ENCODE measurements around the gene KIAA0319L. TPM values are rescaled to one million over a fixed set of nuclear protein-coding genes. Genes with fewer than 3 reads are reported as not detected.
A peak's percentile ranks its signal among the peaks of the same experiment; 100 is the strongest.

KIAA0319L gene
- total and polyA plus RNA-seq, 2 donors, result 18.3 to 60.0 TPM

GRCh38 chr1:35575416-35575958 is 18.3 kb upstream of the KIAA0319L start:
- Histone ChIP-seq H3K36me3 (ENCODE audit: insufficient read depth) (no peaks in the 10 kb centered on the region), H3K27ac (ENCODE audit: low read depth) (no peak overlapping the region), H3K4me3 (ENCODE audit: low read depth, low read length) (no peak overlapping the region), H3K4me1 (ENCODE audit: insufficient read depth) (no peaks in the 10 kb centered on the region)
- WGBS, result 90% methylated on average over 5 of the region's 5 CpGs
- no peak for DNase-seq (ENCODE audit: extremely low spot score)

- Histone ChIP-seq H3K27ac (ENCODE audit: low read depth) (no peak overlapping the region), H3K36me3 (ENCODE audit: insufficient read depth) (no peaks in the 10 kb centered on the region), H3K4me1 (ENCODE audit: insufficient read depth) (no peaks in the 10 kb centered on the region), H3K4me3 (ENCODE audit: low read depth, low read length) (no peak overlapping the region)
- no peak for DNase-seq (ENCODE audit: extremely low spot score)
- WGBS, result 79% methylated on average over 30 of the region's 30 CpGs
Observed at GRCh38 chr1:35574655-35575415, 17.6 kb upstream of the KIAA0319L start.

GRCh38 chr1:35574125-35574654 is 17.0 kb upstream of the KIAA0319L start:
- Histone ChIP-seq H3K4me3 (ENCODE audit: low read depth, low read length) (no peak overlapping the region), H3K4me1 (ENCODE audit: insufficient read depth) (no peaks in the 10 kb centered on the region), H3K36me3 (ENCODE audit: insufficient read depth) (no peaks in the 10 kb centered on the region), H3K27ac (ENCODE audit: low read depth) (no peak overlapping the region)
- DNase-seq (ENCODE audit: extremely low spot score), result no peak
- whole genome bisulfite sequencing, result 37% methylated on average over 48 of the region's 48 CpGs

- no peak within 1 kb of the TSS for H3K27ac ChIP-seq (ENCODE audit: low read depth)
- H3K4me3 ChIP-seq (ENCODE audit: low read depth, low read length), result peak within 1 kb of the TSS; percentile 27
- DNase-seq (ENCODE audit: extremely low spot score), result no peak
- no peaks in the 10 kb centered on the region for H3K36me3 ChIP-seq (ENCODE audit: insufficient read depth)
- H3K4me1 ChIP-seq (ENCODE audit: insufficient read depth), result no peaks in the 10 kb centered on the region
- WGBS, result 9% methylated on average over 95 of the region's 95 CpGs
Observed at GRCh38 chr1:35573198-35574124, 16.3 kb upstream of the KIAA0319L start, which contains the start of gene TFAP2E. Gene TFAP2E, plus strand, starts transcription at chr1:35573314. Its CDS starts 264 bp downstream, at chr1:35573578.

GRCh38 chr1:35572296-35572695 is 15.1 kb upstream of the KIAA0319L start:
- DNase-seq (ENCODE audit: extremely low spot score), result no peak
- H3K27ac ChIP-seq (ENCODE audit: low read depth), result no peak overlapping the region
- H3K36me3 ChIP-seq (ENCODE audit: insufficient read depth), result no peaks in the 10 kb centered on the region
- no peaks in the 10 kb centered on the region for H3K4me1 ChIP-seq (ENCODE audit: insufficient read depth)
- 89% methylated on average over 2 of the region's 2 CpGs for whole genome bisulfite sequencing
- no peak overlapping the region for H3K4me3 ChIP-seq (ENCODE audit: low read depth, low read length)

- H3K27ac ChIP-seq (ENCODE audit: low read depth), result no peak overlapping the region
- no peak for DNase-seq (ENCODE audit: extremely low spot score)
- 87% methylated on average over 8 of the region's 8 CpGs for WGBS
Observed at GRCh38 chr1:35571263-35571662, 14.1 kb upstream of the KIAA0319L start.

GRCh38 chr1:35570589-35571137 is 13.5 kb upstream of the KIAA0319L start:
- Histone ChIP-seq H3K36me3 (ENCODE audit: insufficient read depth) (no peaks in the 10 kb centered on the region), H3K4me1 (ENCODE audit: insufficient read depth) (no peaks in the 10 kb centered on the region), H3K27ac (ENCODE audit: low read depth) (no peak overlapping the region), H3K4me3 (ENCODE audit: low read depth, low read length) (no peak overlapping the region)
- WGBS, result 72% methylated on average over 10 of the region's 10 CpGs
- no peak for DNase-seq (ENCODE audit: extremely low spot score)

More at GRCh38 chr1:35571263-35571662, 14.1 kb upstream of the KIAA0319L start:
- no peak overlapping the region for H3K4me3 ChIP-seq (ENCODE audit: low read depth, low read length)
- H3K36me3 ChIP-seq (ENCODE audit: insufficient read depth), result no peaks in the 10 kb centered on the region
- H3K4me1 ChIP-seq (ENCODE audit: insufficient read depth), result no peaks in the 10 kb centered on the region

- Histone ChIP-seq H3K27ac (ENCODE audit: low read depth) (no peak overlapping the region), H3K4me3 (ENCODE audit: low read depth, low read length) (no peak overlapping the region), H3K36me3 (ENCODE audit: insufficient read depth) (no peaks in the 10 kb centered on the region), H3K4me1 (ENCODE audit: insufficient read depth) (no peaks in the 10 kb centered on the region)
- DNase-seq (ENCODE audit: extremely low spot score), result no peak
- WGBS, result 86% methylated on average over 1 of the region's 1 CpG
Observed at GRCh38 chr1:35569936-35570335, 12.7 kb upstream of the KIAA0319L start.

GRCh38 chr1:35568975-35569395 is 11.8 kb upstream of the KIAA0319L start:
- Histone ChIP-seq H3K4me3 (ENCODE audit: low read depth, low read length) (no peak overlapping the region), H3K27ac (ENCODE audit: low read depth) (no peak overlapping the region), H3K4me1 (ENCODE audit: insufficient read depth) (no peaks in the 10 kb centered on the region), H3K36me3 (ENCODE audit: insufficient read depth) (no peaks in the 10 kb centered on the region)
- WGBS, result 20% methylated on average over 4 of the region's 4 CpGs
- DNase-seq (ENCODE audit: extremely low spot score), result no peak

- DNase-seq (ENCODE audit: extremely low spot score), result no peak
- Histone ChIP-seq H3K4me3 (ENCODE audit: low read depth, low read length) (no peak overlapping the region), H3K36me3 (ENCODE audit: insufficient read depth) (no peaks in the 10 kb centered on the region), H3K27ac (ENCODE audit: low read depth) (no peak overlapping the region), H3K4me1 (ENCODE audit: insufficient read depth) (no peaks in the 10 kb centered on the region)
- 61% methylated on average over 9 of the region's 9 CpGs for WGBS
Observed at GRCh38 chr1:35567947-35568558, 10.8 kb upstream of the KIAA0319L start.

GRCh38 chr1:35565742-35566133 is 8.5 kb upstream of the KIAA0319L start:
- no peak for DNase-seq (ENCODE audit: extremely low spot score)
- 89% methylated on average over 11 of the region's 11 CpGs for WGBS
- H3K4me1 ChIP-seq (ENCODE audit: insufficient read depth), result no peaks in the 10 kb centered on the region
- H3K27ac ChIP-seq (ENCODE audit: low read depth), result no peak overlapping the region
- H3K4me3 ChIP-seq (ENCODE audit: low read depth, low read length), result no peak overlapping the region
- no peaks in the 10 kb centered on the region for H3K36me3 ChIP-seq (ENCODE audit: insufficient read depth)

GRCh38 chr1:35564884-35565741 is 7.9 kb upstream of the KIAA0319L start:
- H3K36me3 ChIP-seq (ENCODE audit: insufficient read depth), result no peaks in the 10 kb centered on the region
- no peak overlapping the region for H3K4me3 ChIP-seq (ENCODE audit: low read depth, low read length)
- no peak for DNase-seq (ENCODE audit: extremely low spot score)
- WGBS, result 89% methylated on average over 28 of the region's 28 CpGs
- H3K27ac ChIP-seq (ENCODE audit: low read depth), result no peak overlapping the region
- no peaks in the 10 kb centered on the region for H3K4me1 ChIP-seq (ENCODE audit: insufficient read depth)
